D721Med (cell line): ENCODE measurements around the gene ECHDC1.
A peak's percentile ranks its signal among the peaks of the same experiment; 100 is the strongest.

ENCODE experiments used
- DNase-seq: peaks from one replicate; pipeline ENCODE4 v3.0.0; 2011; ENCODE audit warnings: low spot score; ENCODE audit not compliant: insufficient read length
- FAIRE-seq: peaks from 2 replicates; lab custom pipeline; 2011; peaks lifted over from hg19 to GRCh38; lab: Jason Lieb, UNC
- TF ChIP-seq, protein P1 (sequence below): IDR thresholded peaks from 2 replicates; pipeline ENCODE4 v1.5.1; 2012; ENCODE audit warnings: mild to moderate bottlenecking, control low read depth; ENCODE audit not compliant: insufficient read depth; ENCODE audit errors: missing control alignments

The ECHDC1 gene

GRCh38 chr6:127267646-127268625 is 75.5 kb downstream of the ECHDC1 start:
- DNase-seq: no peak
- TF ChIP-seq, protein P1, sequence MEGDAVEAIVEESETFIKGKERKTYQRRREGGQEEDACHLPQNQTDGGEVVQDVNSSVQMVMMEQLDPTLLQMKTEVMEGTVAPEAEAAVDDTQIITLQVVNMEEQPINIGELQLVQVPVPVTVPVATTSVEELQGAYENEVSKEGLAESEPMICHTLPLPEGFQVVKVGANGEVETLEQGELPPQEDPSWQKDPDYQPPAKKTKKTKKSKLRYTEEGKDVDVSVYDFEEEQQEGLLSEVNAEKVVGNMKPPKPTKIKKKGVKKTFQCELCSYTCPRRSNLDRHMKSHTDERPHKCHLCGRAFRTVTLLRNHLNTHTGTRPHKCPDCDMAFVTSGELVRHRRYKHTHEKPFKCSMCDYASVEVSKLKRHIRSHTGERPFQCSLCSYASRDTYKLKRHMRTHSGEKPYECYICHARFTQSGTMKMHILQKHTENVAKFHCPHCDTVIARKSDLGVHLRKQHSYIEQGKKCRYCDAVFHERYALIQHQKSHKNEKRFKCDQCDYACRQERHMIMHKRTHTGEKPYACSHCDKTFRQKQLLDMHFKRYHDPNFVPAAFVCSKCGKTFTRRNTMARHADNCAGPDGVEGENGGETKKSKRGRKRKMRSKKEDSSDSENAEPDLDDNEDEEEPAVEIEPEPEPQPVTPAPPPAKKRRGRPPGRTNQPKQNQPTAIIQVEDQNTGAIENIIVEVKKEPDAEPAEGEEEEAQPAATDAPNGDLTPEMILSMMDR: no peak
- no peak for FAIRE-seq

DNA sequence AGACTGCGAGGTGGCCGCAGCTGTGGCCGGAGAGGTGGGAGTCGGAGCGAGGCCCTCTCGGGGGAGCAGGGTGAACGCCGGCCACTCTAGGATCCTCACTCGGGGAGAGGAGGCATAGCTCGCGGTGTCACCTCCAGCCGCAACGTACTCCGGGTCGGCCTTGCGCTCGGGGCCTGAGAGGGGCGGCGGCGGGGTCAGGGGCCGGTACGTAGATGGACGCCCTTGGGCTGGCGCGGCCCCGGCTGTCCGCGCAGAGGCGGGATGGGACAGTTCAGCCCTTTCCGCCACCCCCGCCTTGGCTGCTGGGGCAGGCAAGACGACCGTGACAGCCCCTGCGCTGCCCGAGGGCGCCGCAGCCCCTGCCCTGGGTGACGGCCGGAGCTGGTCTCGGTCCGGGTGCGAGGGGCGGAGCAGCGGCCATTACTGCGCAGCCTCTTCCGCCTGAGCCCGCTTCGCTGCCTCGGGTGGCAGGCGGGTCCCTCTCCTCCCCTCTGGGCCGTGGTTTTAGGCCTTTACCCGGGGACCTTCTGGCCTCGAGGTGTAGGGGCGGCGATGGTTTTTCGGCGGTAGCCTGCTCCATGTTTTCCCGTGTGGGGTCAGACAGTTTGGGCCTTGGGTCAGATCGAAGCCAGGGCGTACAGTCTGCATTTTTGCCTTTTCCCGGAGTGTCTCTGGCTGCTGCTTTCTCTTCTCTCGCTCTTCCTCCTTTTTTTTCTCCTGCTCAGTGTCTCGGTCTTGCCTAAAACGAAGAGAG is 76.3 kb downstream of the ECHDC1 start:
- no peak for FAIRE-seq
- peak; percentile 34 for DNase-seq
- TF ChIP-seq, protein P1: no peak

- DNase-seq (peak; percentile 49), FAIRE-seq (no peak)
- TF ChIP-seq, protein P1: peak; percentile 76
Observed at GRCh38 chr6:127266178-127266891, 77.1 kb downstream of the ECHDC1 start, which contains the start of gene RNF146. Gene RNF146 (plus strand): TSS chr6:127266864. CDS start chr6:127280339, 13,475 bp downstream.

GRCh38 chr6:127263481-127263880 is 79.9 kb downstream of the ECHDC1 start:
- TF ChIP-seq, protein P1: no peak
- DNase-seq (no peak), FAIRE-seq (no peak)

DNA sequence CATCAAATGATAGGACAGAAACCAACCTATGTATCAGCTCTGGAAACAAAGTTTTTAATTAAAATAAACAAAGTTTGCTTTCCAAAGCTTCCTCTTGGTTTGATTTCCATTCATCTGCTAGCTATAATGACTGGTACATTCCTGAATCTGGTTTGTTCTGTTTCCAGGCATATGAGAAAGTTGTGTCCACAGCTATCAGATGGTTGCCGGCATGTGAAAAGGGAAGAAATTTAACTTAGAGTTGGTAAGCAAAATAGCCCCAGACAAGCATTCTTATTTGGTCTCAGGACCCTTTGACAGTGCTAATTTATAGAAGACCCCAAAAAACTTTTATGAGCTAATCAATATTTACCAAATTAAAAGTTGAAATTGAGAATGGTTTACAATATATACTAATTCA is 80.5 kb downstream of the ECHDC1 start:
- DNase-seq: no peak
- TF ChIP-seq, protein P1: no peak
- FAIRE-seq: no peak

GRCh38 chr6:127255286-127255685 is 88.1 kb downstream of the ECHDC1 start:
- TF ChIP-seq, protein P1: no peak
- DNase-seq (no peak), FAIRE-seq (no peak)
